HG03354 (cell line): ENCODE data around the gene SERPINA5.
"Not testable (repeated sequence)": the region's sequence is repeated elsewhere in the genome, so short reads cannot be mapped to it uniquely, and the experiment has no call there.

ENCODE experiments used
- ATAC-seq: cut with Tn5 transposase; IDR thresholded peaks from one replicate; pipeline ENCODE4 v1.9.1; 2021; ENCODE audit warnings: mild to moderate bottlenecking; ENCODE audit not compliant: unreplicated experiment, poor library complexity, severe bottlenecking

The SERPINA5 gene

GRCh38 chr14:94617988-94618822 lies 37.0 kb downstream of the SERPINA5 start:
- ATAC-seq, result no peak

- ATAC-seq, result no peak
Observed at GRCh38 chr14:94619297-94619696, 38.1 kb downstream of the SERPINA5 start.

GRCh38 chr14:94620597-94620996 lies 39.4 kb downstream of the SERPINA5 start:
- ATAC-seq, result no peak

- no peak for ATAC-seq
Observed at GRCh38 chr14:94621358-94622134, 40.3 kb downstream of the SERPINA5 start.

- ATAC-seq, result no peak
Observed at GRCh38 chr14:94622653-94623421, 41.6 kb downstream of the SERPINA5 start.

GRCh38 chr14:94623422-94623809 lies 42.2 kb downstream of the SERPINA5 start:
- ATAC-seq, result no peak

GRCh38 chr14:94623856-94624499 lies 42.8 kb downstream of the SERPINA5 start:
- ATAC-seq, result no peak

GRCh38 chr14:94624537-94625352 lies 43.5 kb downstream of the SERPINA5 start:
- ATAC-seq, result no peak

GRCh38 chr14:94625353-94625635 lies 44.1 kb downstream of the SERPINA5 start:
- no peak for ATAC-seq

- no peak for ATAC-seq
Observed at GRCh38 chr14:94628578-94628977, 47.4 kb downstream of the SERPINA5 start.

- no peak for ATAC-seq
Observed at GRCh38 chr14:94630396-94630795, 49.2 kb downstream of the SERPINA5 start.

GRCh38 chr14:94631050-94631449 lies 49.8 kb downstream of the SERPINA5 start:
- ATAC-seq, result no peak

GRCh38 chr14:94631536-94632304 lies 50.5 kb downstream of the SERPINA5 start:
- ATAC-seq, result no peak

GRCh38 chr14:94632305-94632590 lies 51.0 kb downstream of the SERPINA5 start:
- no peak for ATAC-seq

GRCh38 chr14:94633121-94633520 lies 51.9 kb downstream of the SERPINA5 start:
- no peak for ATAC-seq

- no peak for ATAC-seq
Observed at GRCh38 chr14:94635154-94635553, 53.9 kb downstream of the SERPINA5 start.

- ATAC-seq, result no peak
Observed at GRCh38 chr14:94636744-94637412, 55.7 kb downstream of the SERPINA5 start.

- ATAC-seq, result not testable (repeated sequence)
Observed at GRCh38 chr14:94637814-94638213, 56.6 kb downstream of the SERPINA5 start.
